ENCODE results near the gene ITCH.

ITCH gene

GRCh38 chr20:34541264-34541901 lies 178.3 kb downstream of the ITCH start:
- DNase-seq (ENCODE audit: extremely low read depth, low read depth) = no peak
- TF ChIP-seq CTCF (IDR thresholded peaks at IDR 0.05; ENCODE audit: low read depth, low read length, missing control alignments) = no peak
- H3K4me3 ChIP-seq (replicated peaks; ENCODE audit: low read depth, low read length) = no peak overlapping the region

GRCh38 chr20:34541917-34542316 lies 178.8 kb downstream of the ITCH start:
- no peak for TF ChIP-seq CTCF (IDR thresholded peaks at IDR 0.05; ENCODE audit: low read depth, low read length, missing control alignments)
- H3K4me3 ChIP-seq (replicated peaks; ENCODE audit: low read depth, low read length) = no peak overlapping the region
- DNase-seq (ENCODE audit: extremely low read depth, low read depth) = no peak

GRCh38 chr20:34542439-34542838 lies 179.4 kb downstream of the ITCH start:
- no peak for DNase-seq (ENCODE audit: extremely low read depth, low read depth)
- no peak overlapping the region for H3K4me3 ChIP-seq (replicated peaks; ENCODE audit: low read depth, low read length)
- TF ChIP-seq CTCF (IDR thresholded peaks at IDR 0.05; ENCODE audit: low read depth, low read length, missing control alignments) = no peak

- no peak overlapping the region for H3K4me3 ChIP-seq (replicated peaks; ENCODE audit: low read depth, low read length)
- TF ChIP-seq CTCF (IDR thresholded peaks at IDR 0.05; ENCODE audit: low read depth, low read length, missing control alignments) = no peak
- DNase-seq (ENCODE audit: extremely low read depth, low read depth) = no peak
These were observed 180.5 kb downstream of the ITCH start for GRCh38 chr20:34543463-34544056.

GRCh38 chr20:34544109-34544796 lies 181.2 kb downstream of the ITCH start:
- no peak overlapping the region for H3K4me3 ChIP-seq (replicated peaks; ENCODE audit: low read depth, low read length)
- TF ChIP-seq CTCF (IDR thresholded peaks at IDR 0.05; ENCODE audit: low read depth, low read length, missing control alignments) = no peak
- no peak for DNase-seq (ENCODE audit: extremely low read depth, low read depth)

GRCh38 chr20:34546751-34547181 lies 183.7 kb downstream of the ITCH start:
- no peak for DNase-seq (ENCODE audit: extremely low read depth, low read depth)
- TF ChIP-seq CTCF (IDR thresholded peaks at IDR 0.05; ENCODE audit: low read depth, low read length, missing control alignments) = no peak
- H3K4me3 ChIP-seq (replicated peaks; ENCODE audit: low read depth, low read length) = no peak overlapping the region

All from HFF-Myc (cell line).